DOHH2 (cell line): Measurements from ENCODE around the gene ZNF862.

Source experiments
- CTCF ChIP-seq: fragments of 200-600 bp; sonication (generic); IDR thresholded peaks from one replicate; pipeline ENCODE4 v1.5.1; 2014; ENCODE audit warnings: antibody characterized with exemption, mild to moderate bottlenecking, low read depth, low read length; ENCODE audit not compliant: poor library complexity, severe bottlenecking
- EZH2phosphoT487 ChIP-seq: fragments of 200-600 bp; sonication (generic); IDR thresholded peaks from 2 replicates; pipeline ENCODE4 v1.6.1; 2017; ENCODE audit warnings: borderline replicate concordance, mild to moderate bottlenecking, antibody characterized with exemption, low read length, moderate library complexity, mixed read lengths

- no peak for TF ChIP-seq CTCF
- TF ChIP-seq EZH2phosphoT487: no peak
These were observed 31.1 kb downstream of the ZNF862 start for GRCh38 chr7:149869291-149869650.
